Activated T-cell treated with anti-CD3 and anti-CD28 coated beads for 24 hours (primary cell): ENCODE measurements around the gene TMEM109.
A peak's percentile ranks its signal among the peaks of the same experiment; 100 is the strongest.

Source experiments
- DNase-seq: peaks from one replicate; pipeline ENCODE4 v3.0.0-alpha.2; 2020; ENCODE audit warnings: low read depth

TMEM109 gene

DNA sequence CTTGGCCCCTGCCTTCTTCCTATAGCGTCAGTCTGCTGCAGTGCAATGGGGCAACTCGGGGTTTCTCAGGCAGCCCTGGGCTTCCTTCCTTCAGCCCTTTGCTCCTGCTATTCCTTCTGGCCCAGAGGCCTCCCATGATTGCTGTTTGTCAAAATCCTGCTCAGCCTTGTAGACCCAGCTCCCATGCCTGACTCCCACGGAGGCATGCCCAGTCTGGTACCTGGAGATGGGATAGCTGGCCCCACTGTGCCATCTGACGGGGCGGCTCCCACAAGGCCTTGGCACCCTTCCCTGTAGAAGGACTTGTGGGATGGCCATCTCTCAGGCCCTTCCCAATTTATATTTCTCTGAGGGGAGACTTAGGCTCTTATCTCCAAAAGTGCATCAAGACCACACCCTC is 56.9 kb downstream of the TMEM109 start:
- no peak for DNase-seq

DNA sequence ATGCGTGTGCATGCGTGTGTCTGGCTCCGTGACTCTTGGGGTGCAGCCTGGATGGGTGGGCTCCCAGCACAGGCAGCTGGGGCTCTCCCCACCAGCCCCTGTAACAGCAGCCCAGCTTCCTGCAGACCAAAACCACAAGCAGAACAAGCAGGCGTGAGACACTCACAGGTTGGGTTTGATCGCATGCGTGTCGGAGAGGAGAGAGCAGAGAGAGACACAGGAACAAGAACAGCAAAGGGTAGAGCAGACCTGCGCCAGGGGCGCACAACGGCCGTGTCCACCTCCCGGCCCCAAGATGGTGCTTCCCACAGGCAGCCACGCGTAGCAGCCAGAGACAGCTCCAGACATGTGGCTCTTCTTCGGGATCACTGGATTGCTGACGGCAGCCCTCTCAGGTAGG is 57.6 kb downstream of the TMEM109 start, which contains the start of gene CD6:
TSS of gene CD6 (plus strand) at position 161 of the 400 bp plus-strand sequence. CDS start at position 347, 186 bp downstream.
- peak; percentile 64 for DNase-seq

DNA sequence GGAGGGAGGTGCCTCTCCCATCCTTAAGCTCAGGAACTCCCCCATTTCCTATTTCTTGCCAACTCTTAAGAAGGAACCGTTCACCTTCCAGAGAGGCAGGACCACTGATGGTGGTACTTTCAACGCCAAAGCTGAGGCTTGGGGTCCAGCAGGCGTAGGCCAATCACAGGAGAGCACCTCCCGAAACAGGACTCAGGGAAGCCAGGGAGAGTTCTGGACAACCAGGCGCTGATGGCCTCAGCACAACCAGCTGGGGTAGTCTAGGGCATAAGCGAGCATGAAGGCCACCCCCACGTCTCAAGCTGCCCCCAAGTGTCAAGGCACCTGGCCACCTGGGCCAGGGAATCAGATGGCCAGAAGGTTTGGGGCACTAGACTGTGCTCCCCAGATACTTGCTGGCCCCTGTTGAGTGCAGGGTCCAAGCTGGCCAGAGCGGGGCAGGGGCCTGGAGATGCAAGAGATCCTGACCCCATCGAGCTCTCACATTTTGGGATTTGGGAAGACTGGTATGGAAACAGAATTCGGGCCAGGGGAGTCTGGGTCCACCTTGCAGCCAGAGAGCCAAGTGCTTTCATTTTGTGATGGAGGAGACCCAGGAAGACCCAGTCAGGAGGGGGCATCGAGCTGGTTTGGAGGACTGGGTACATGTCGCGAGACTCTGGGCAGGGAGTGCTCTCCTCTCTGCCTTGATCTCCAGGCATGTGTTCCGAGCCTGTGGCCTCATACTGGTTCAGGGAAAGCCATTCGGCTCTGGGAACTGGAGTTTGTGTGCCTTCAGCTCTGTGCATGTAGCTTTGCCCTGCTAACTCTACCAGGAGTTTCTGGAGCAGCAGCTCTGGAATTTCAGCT is 58.4 kb downstream of the TMEM109 start:
- DNase-seq = peak; percentile 27
